ENCODE data around the gene PLCZ1.

The PLCZ1 gene

GRCh38 chr12:18690653-18691052 is 47.2 kb downstream of the PLCZ1 start:
- Histone ChIP-seq H3K27me3 (no peaks in the 10 kb centered on the region), H3K36me3 (no peaks in the 10 kb centered on the region), H3K4me3 (ENCODE audit: low read depth, low read length) (no peak overlapping the region), H3K4me1 (no peaks in the 10 kb centered on the region), H3K9me3 (no peaks in the 10 kb centered on the region)
- DNase-seq, result no peak
- no peak for TF ChIP-seq CTCF (IDR thresholded peaks at IDR 0.05; ENCODE audit: low read depth, low read length)

GRCh38 chr12:18689771-18690170 is 48.0 kb downstream of the PLCZ1 start:
- no peak for TF ChIP-seq CTCF (IDR thresholded peaks at IDR 0.05; ENCODE audit: low read depth, low read length)
- H3K27me3 ChIP-seq, result no peaks in the 10 kb centered on the region; the same call in 1 of the 2 replicates
- no peaks in the 10 kb centered on the region for H3K36me3 ChIP-seq

GRCh38 chr12:18684430-18684829 is 53.4 kb downstream of the PLCZ1 start:
- no peaks in the 10 kb centered on the region for H3K4me1 ChIP-seq
- TF ChIP-seq CTCF (IDR thresholded peaks at IDR 0.05; ENCODE audit: low read depth, low read length), result no peak

More at GRCh38 chr12:18689771-18690170, 48.0 kb downstream of the PLCZ1 start:
- no peak overlapping the region for H3K4me3 ChIP-seq (ENCODE audit: low read depth, low read length)
- no peaks in the 10 kb centered on the region for H3K4me1 ChIP-seq
- no peaks in the 10 kb centered on the region for H3K9me3 ChIP-seq
- no peak for DNase-seq

GRCh38 chr12:18683327-18684013 is 54.3 kb downstream of the PLCZ1 start:
- H3K9me3 ChIP-seq, result no peaks in the 10 kb centered on the region
- no peak overlapping the region for H3K4me3 ChIP-seq (ENCODE audit: low read depth, low read length)
- H3K4me1 ChIP-seq, result no peaks in the 10 kb centered on the region
- H3K27me3 ChIP-seq, result no peaks in the 10 kb centered on the region; the same call in 1 of the 2 replicates
- DNase-seq, result no peak
- no peaks in the 10 kb centered on the region for H3K36me3 ChIP-seq
- TF ChIP-seq CTCF (IDR thresholded peaks at IDR 0.05; ENCODE audit: low read depth, low read length), result no peak

More at GRCh38 chr12:18684430-18684829, 53.4 kb downstream of the PLCZ1 start:
- DNase-seq, result no peak
- Histone ChIP-seq H3K9me3 (no peaks in the 10 kb centered on the region), H3K36me3 (no peaks in the 10 kb centered on the region), H3K4me3 (ENCODE audit: low read depth, low read length) (no peak overlapping the region), H3K27me3 (no peaks in the 10 kb centered on the region; the same call in 1 of the 2 replicates)

GRCh38 chr12:18681818-18682217 is 56.0 kb downstream of the PLCZ1 start:
- Histone ChIP-seq H3K4me3 (ENCODE audit: low read depth, low read length) (no peak overlapping the region), H3K4me1 (no peaks in the 10 kb centered on the region), H3K36me3 (no peaks in the 10 kb centered on the region), H3K27me3 (no peaks in the 10 kb centered on the region; the same call in 1 of the 2 replicates), H3K9me3 (no peaks in the 10 kb centered on the region)
- no peak for DNase-seq
- no peak for TF ChIP-seq CTCF (IDR thresholded peaks at IDR 0.05; ENCODE audit: low read depth, low read length)

GRCh38 chr12:18676996-18677588 is 60.7 kb downstream of the PLCZ1 start:
- Histone ChIP-seq H3K4me3 (ENCODE audit: low read depth, low read length) (no peak overlapping the region), H3K27me3 (no peaks in the 10 kb centered on the region)

More at GRCh38 chr12:18676996-18677588, 60.7 kb downstream of the PLCZ1 start:
- TF ChIP-seq CTCF (IDR thresholded peaks at IDR 0.05; ENCODE audit: low read depth, low read length), result no peak
- Histone ChIP-seq H3K36me3 (no peaks in the 10 kb centered on the region), H3K9me3 (no peaks in the 10 kb centered on the region), H3K4me1 (no peaks in the 10 kb centered on the region)
- no peak for DNase-seq

All from BE2C (cell line).